ENCODE data around the gene CASZ1. TPM values are rescaled to one million over a fixed set of nuclear protein-coding genes. Genes with fewer than 3 reads are reported as not detected.

CASZ1 gene
- total RNA-seq, 1 donor from 2014 or later: 18.3 TPM

DNA sequence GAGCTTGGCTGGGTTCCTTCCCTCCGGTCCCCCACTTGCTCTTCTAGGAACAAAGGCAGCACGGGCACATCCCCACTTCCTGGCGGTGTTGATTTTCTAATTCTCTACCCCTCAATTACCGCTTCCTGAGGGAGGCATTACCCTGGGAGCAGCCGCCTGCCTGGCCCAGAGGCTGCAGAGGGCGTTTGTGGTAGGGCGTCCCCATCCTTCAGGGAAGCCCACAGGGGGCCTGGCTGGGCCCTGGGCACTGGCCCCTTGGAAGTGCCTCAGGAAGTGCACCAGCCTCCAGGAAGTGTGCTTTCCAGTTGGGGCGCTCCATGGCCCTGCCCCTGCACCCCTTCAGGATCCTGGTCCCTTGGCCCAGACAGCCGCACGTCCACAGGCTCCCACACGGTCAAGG is 42.1 kb upstream of the CASZ1 start:
- Mint-ChIP-seq H3K4me1 (ENCODE audit: low read depth, unreplicated experiment) (peaks cover 25% of the 10 kb centered on the region), H3K27ac (ENCODE audit: unreplicated experiment) (no peak overlapping the region), H3K27me3 (ENCODE audit: unreplicated experiment) (peaks cover 12% of the 10 kb centered on the region), H3K36me3 (ENCODE audit: unreplicated experiment) (peaks cover under 1% of the 10 kb centered on the region), H3K9me3 (ENCODE audit: unreplicated experiment) (peaks cover 9% of the 10 kb centered on the region), H3K4me3 (ENCODE audit: unreplicated experiment) (no peak overlapping the region)
- DNase-seq: no peak
- TF ChIP-seq, protein P1, sequence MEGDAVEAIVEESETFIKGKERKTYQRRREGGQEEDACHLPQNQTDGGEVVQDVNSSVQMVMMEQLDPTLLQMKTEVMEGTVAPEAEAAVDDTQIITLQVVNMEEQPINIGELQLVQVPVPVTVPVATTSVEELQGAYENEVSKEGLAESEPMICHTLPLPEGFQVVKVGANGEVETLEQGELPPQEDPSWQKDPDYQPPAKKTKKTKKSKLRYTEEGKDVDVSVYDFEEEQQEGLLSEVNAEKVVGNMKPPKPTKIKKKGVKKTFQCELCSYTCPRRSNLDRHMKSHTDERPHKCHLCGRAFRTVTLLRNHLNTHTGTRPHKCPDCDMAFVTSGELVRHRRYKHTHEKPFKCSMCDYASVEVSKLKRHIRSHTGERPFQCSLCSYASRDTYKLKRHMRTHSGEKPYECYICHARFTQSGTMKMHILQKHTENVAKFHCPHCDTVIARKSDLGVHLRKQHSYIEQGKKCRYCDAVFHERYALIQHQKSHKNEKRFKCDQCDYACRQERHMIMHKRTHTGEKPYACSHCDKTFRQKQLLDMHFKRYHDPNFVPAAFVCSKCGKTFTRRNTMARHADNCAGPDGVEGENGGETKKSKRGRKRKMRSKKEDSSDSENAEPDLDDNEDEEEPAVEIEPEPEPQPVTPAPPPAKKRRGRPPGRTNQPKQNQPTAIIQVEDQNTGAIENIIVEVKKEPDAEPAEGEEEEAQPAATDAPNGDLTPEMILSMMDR (IDR thresholded peaks at IDR 0.05; ENCODE audit: partially characterized antibody, unreplicated experiment): no peak

DNA sequence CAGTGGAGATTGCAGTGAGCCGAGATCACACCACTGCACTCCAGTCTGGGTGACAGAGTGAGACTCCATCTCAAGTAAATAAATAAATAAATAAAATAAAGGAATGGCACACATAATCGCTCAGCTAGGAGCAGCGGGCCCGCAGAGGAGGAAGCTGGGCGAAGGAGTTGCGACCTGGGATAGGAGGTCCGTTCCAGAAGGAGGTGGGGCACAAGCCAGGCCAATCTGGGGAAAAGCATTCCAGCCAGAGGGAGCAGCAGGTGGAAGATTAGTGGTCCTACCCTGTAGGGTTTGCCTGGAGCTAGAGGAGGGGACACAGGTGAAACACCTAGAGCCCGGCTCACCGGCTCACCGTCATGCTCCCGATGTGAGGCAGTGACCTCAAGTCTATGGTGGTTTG is 40.3 kb upstream of the CASZ1 start:
- peaks cover 12% of the 10 kb centered on the region for H3K27me3 Mint-ChIP-seq (ENCODE audit: unreplicated experiment)
- peaks cover 25% of the 10 kb centered on the region for H3K4me1 Mint-ChIP-seq (ENCODE audit: low read depth, unreplicated experiment)
- H3K27ac Mint-ChIP-seq (ENCODE audit: unreplicated experiment): no peak overlapping the region
- TF ChIP-seq, protein P1 (IDR thresholded peaks at IDR 0.05; ENCODE audit: partially characterized antibody, unreplicated experiment): no peak
- peaks cover 9% of the 10 kb centered on the region for H3K9me3 Mint-ChIP-seq (ENCODE audit: unreplicated experiment)
- no peak for DNase-seq
- no peak overlapping the region for H3K4me3 Mint-ChIP-seq (ENCODE audit: unreplicated experiment)
- H3K36me3 Mint-ChIP-seq (ENCODE audit: unreplicated experiment): no peaks in the 10 kb centered on the region

DNA sequence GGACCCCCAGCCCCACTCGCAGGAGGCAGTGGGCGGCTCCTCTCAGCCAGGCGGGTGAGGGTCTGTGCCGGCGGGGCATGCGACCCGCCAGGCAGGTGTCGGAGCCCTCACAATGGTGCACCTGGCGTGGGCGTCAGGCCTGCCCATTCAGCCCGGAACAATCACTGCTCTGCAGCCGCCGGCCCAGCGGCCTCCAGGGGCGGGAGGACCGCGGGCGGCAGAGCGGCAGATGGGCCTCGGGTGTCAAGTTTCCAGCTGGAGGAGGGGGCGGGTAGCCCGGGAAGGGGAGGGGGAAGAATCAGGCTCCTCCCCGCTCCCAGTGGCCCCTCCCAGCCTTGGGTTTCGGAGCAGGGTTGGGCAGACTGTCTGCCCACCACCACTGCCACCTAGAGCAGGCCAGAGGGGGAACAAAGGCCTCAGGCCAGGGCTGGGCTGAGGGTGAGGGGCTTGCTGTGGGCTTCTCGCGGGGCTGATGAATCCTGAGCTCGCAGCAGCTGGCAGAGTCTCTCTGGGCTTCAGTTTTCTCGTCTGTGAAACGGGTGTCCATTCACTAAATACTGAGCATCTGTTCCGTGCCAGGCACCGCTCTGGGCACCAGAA is 39.5 kb upstream of the CASZ1 start:
- DNase-seq: peak; percentile 89

DNA sequence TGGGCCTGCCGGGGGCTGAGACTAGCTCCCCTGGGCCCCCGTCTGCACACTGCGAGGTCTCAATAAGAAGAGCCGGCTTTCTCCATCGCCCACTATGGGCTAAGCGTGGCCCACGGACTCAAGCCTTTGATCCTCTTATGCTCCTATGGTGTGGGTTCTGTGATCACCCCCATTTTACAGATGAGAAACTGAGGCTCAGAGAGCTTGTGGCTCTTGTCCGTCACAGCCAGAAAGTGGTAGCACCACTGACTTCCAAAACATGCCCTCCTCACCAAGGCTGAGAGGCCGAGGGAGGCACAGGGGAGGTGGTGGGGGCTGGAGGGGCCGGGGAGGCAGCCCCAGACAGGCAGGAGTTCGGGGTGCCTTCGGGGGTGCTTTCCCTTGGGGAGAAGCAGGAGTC is 39.0 kb upstream of the CASZ1 start:
- Mint-ChIP-seq H3K27ac (ENCODE audit: unreplicated experiment) (peak overlapping the region; percentile 62), H3K9me3 (ENCODE audit: unreplicated experiment) (peaks cover 11% of the 10 kb centered on the region), H3K36me3 (ENCODE audit: unreplicated experiment) (no peaks in the 10 kb centered on the region), H3K4me3 (ENCODE audit: unreplicated experiment) (peak overlapping the region; percentile 75), H3K4me1 (ENCODE audit: low read depth, unreplicated experiment) (peaks cover 20% of the 10 kb centered on the region), H3K27me3 (ENCODE audit: unreplicated experiment) (peaks cover 11% of the 10 kb centered on the region)
- TF ChIP-seq, protein P1 (IDR thresholded peaks at IDR 0.05; ENCODE audit: partially characterized antibody, unreplicated experiment): no peak
- no peak for DNase-seq

More for the DNA sequence above, 39.5 kb upstream of the CASZ1 start:
- no peak overlapping the region for H3K4me3 Mint-ChIP-seq (ENCODE audit: unreplicated experiment)
- H3K27me3 Mint-ChIP-seq (ENCODE audit: unreplicated experiment): peaks cover 9% of the 10 kb centered on the region
- H3K4me1 Mint-ChIP-seq (ENCODE audit: low read depth, unreplicated experiment): peaks cover 21% of the 10 kb centered on the region
- H3K27ac Mint-ChIP-seq (ENCODE audit: unreplicated experiment): no peak overlapping the region
- TF ChIP-seq, protein P1 (IDR thresholded peaks at IDR 0.05; ENCODE audit: partially characterized antibody, unreplicated experiment): no peak
- H3K9me3 Mint-ChIP-seq (ENCODE audit: unreplicated experiment): peaks cover 9% of the 10 kb centered on the region
- no peaks in the 10 kb centered on the region for H3K36me3 Mint-ChIP-seq (ENCODE audit: unreplicated experiment)

DNA sequence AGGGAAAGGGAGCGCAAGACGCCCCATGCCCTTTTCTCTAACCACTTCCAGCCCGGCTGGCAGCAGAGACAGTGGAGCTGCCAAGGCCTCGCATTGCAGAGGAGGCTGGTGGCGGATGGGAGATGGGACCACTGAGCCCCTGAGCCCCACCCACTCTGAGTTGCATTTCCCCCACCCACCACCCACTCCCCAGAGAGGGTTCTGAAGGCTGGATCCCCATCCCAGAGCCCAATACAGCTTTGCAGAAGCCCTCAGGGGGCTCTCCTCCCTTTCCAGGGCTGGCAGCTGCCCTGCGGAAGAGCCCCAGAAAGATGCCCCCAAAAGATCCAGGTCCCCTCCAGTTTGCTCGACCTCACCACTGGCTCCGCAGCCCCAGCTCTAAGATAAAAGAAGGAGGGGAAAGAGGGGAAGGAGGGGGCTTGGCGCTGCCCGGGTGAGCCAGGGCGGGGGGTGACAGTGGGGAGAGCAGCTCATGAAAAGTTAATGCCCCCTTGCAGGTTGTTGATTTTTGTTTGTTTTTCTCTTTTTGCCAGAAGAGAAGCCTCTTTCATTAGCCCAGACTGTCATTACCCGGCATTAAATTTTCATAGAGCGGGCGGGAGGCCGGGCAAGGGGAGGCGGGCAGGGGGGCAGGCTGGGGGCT is 38.4 kb upstream of the CASZ1 start:
- no peaks in the 10 kb centered on the region for H3K36me3 Mint-ChIP-seq (ENCODE audit: unreplicated experiment)

More for the DNA sequence above, 38.4 kb upstream of the CASZ1 start:
- no peak for DNase-seq
- peaks cover 11% of the 10 kb centered on the region for H3K27me3 Mint-ChIP-seq (ENCODE audit: unreplicated experiment)
- peaks cover 15% of the 10 kb centered on the region for H3K4me1 Mint-ChIP-seq (ENCODE audit: low read depth, unreplicated experiment)
- TF ChIP-seq, protein P1 (IDR thresholded peaks at IDR 0.05; ENCODE audit: partially characterized antibody, unreplicated experiment): no peak
- H3K4me3 Mint-ChIP-seq (ENCODE audit: unreplicated experiment): peak overlapping the region; percentile 69
- peaks cover 8% of the 10 kb centered on the region for H3K9me3 Mint-ChIP-seq (ENCODE audit: unreplicated experiment)
- no peak overlapping the region for H3K27ac Mint-ChIP-seq (ENCODE audit: unreplicated experiment)
